Hepatic stellate cell (primary cell): ENCODE data around the gene MYO5B.
"Not testable (repeated sequence)": the region's sequence is repeated elsewhere in the genome, so short reads cannot be mapped to it uniquely, and the experiment has no call there.

Experiments used
- DNase-seq: peaks from one replicate; pipeline ENCODE4 v3.0.0; 2011; ENCODE audit warnings: low spot score

The MYO5B gene

GRCh38 chr18:50099725-50100407, 95.1 kb downstream of the MYO5B start:
- DNase-seq, result no peak

GRCh38 chr18:50097702-50098101, 97.2 kb downstream of the MYO5B start:
- DNase-seq, result no peak

GRCh38 chr18:50096766-50097435, 98.0 kb downstream of the MYO5B start:
- no peak for DNase-seq

GRCh38 chr18:50094786-50095185, 100.2 kb downstream of the MYO5B start:
- DNase-seq, result not testable (repeated sequence)

- no peak for DNase-seq
These were observed 100.7 kb downstream of the MYO5B start for GRCh38 chr18:50094221-50094773.

- DNase-seq, result no peak
These were observed 101.4 kb downstream of the MYO5B start for GRCh38 chr18:50093366-50094064.

GRCh38 chr18:50092245-50092805, 102.6 kb downstream of the MYO5B start:
- no peak for DNase-seq

GRCh38 chr18:50091509-50092244, 103.3 kb downstream of the MYO5B start:
- no peak for DNase-seq

- DNase-seq, result no peak
These were observed 104.3 kb downstream of the MYO5B start for GRCh38 chr18:50090370-50091312.

- no peak for DNase-seq
These were observed 105.2 kb downstream of the MYO5B start for GRCh38 chr18:50089702-50090101.

- DNase-seq, result no peak
These were observed 111.2 kb downstream of the MYO5B start for GRCh38 chr18:50083708-50084107.

- DNase-seq, result no peak
These were observed 113.9 kb downstream of the MYO5B start for GRCh38 chr18:50080932-50081560.

GRCh38 chr18:50080316-50080715, 114.6 kb downstream of the MYO5B start:
- DNase-seq, result no peak

- no peak for DNase-seq
These were observed 115.2 kb downstream of the MYO5B start for GRCh38 chr18:50079571-50080295.

GRCh38 chr18:50076277-50076676, 118.7 kb downstream of the MYO5B start:
- DNase-seq, result no peak

GRCh38 chr18:50075772-50076171, 119.2 kb downstream of the MYO5B start:
- no peak for DNase-seq

- DNase-seq, result no peak
These were observed 120.5 kb downstream of the MYO5B start for GRCh38 chr18:50074404-50074803.

- no peak for DNase-seq
These were observed 121.6 kb downstream of the MYO5B start for GRCh38 chr18:50073319-50073718.

- DNase-seq, result no peak
These were observed 122.8 kb downstream of the MYO5B start for GRCh38 chr18:50072146-50072545.

GRCh38 chr18:50071397-50071796, 123.5 kb downstream of the MYO5B start:
- DNase-seq, result no peak
